HFFc6 (cell line): ENCODE data around the gene FSTL5. TPM values are rescaled to one million over a fixed set of nuclear protein-coding genes. Genes with fewer than 3 reads are reported as not detected.

ENCODE experiments used
- DNase-seq: peaks from one replicate; pipeline ENCODE4 v3.0.0-alpha.2; 2018
- H3K27ac Mint-ChIP-seq: 2 replicates; pipeline ENCODE4 v1.8.0; 2020; ENCODE audit warnings: mild to moderate bottlenecking, mixed read lengths
- H3K27me3 Mint-ChIP-seq: 2 replicates; pipeline ENCODE4 v1.8.0; 2021; ENCODE audit warnings: mild to moderate bottlenecking, moderate library complexity, mixed read lengths; ENCODE audit not compliant: insufficient read depth
- H3K36me3 Mint-ChIP-seq: 2 replicates; pipeline ENCODE4 v1.8.0; 2021; ENCODE audit warnings: low read depth, mixed read lengths
- H3K4me1 Mint-ChIP-seq: 2 replicates; pipeline ENCODE4 v1.8.0; 2020; ENCODE audit warnings: low read depth, mixed read lengths
- H3K4me3 Mint-ChIP-seq: 2 replicates; pipeline ENCODE4 v1.8.0; 2020; ENCODE audit warnings: mild to moderate bottlenecking, moderate library complexity, mixed read lengths
- H3K9me3 Mint-ChIP-seq: 2 replicates; pipeline ENCODE4 v1.8.0; 2020; ENCODE audit warnings: mild to moderate bottlenecking, mixed read lengths
- CTCF ChIP-seq: fragments of 200-600 bp; sonication (generic); IDR thresholded peaks from 2 replicates; pipeline ENCODE4 v1.5.0; 2021; ENCODE audit warnings: antibody characterized with exemption, mild to moderate bottlenecking
- total RNA-seq, 6 experiments: library from RNA; stranded (reverse); fragmentation: NEBNext Ultra II Directional; extraction: Animal tissue kit (Norgen Biotek cat#: 25700); gene quantifications; 2 replicates in 1 of 6; 3 replicates in 5 of 6; pipeline ENCODE4 v1.2.3, GENCODE V29; 2021

Gene FSTL5
- total RNA-seq, 6 experiments from 2014 or later, result not detected

DNA sequence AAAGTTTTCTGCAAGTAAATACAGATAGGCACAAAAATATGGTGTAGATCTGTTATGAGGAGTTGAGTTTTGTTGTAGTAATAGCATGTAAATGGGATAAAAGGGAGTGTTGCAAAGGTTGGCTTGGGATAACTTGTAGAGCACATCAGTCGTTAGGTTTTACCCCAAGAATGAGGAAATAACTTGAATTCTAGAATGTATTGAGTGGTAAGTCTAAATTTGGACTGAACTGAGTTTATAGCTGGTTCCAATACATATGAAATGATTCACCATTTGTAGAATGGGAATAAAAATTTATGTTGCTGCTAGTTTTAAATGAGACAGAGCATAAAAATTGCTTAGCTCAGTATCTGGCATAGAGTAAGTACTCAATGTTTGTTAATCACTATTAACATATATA is 719.2 kb downstream of the FSTL5 start:
- H3K4me1 Mint-ChIP-seq, result no peaks in the 10 kb centered on the region
- H3K9me3 Mint-ChIP-seq, result peaks cover 29% of the 10 kb centered on the region
- no peak for DNase-seq
- no peaks in the 10 kb centered on the region for H3K27me3 Mint-ChIP-seq
- TF ChIP-seq CTCF, result no peak
- no peaks in the 10 kb centered on the region for H3K36me3 Mint-ChIP-seq
- H3K27ac Mint-ChIP-seq, result no peak overlapping the region
- H3K4me3 Mint-ChIP-seq, result no peak overlapping the region

GRCh38 chr4:161442921-161443320 is 720.9 kb downstream of the FSTL5 start:
- no peak for TF ChIP-seq CTCF
- DNase-seq, result no peak
- no peak overlapping the region for H3K27ac Mint-ChIP-seq
- no peaks in the 10 kb centered on the region for H3K4me1 Mint-ChIP-seq
- no peak overlapping the region for H3K4me3 Mint-ChIP-seq
- H3K27me3 Mint-ChIP-seq, result no peaks in the 10 kb centered on the region
- H3K36me3 Mint-ChIP-seq, result no peaks in the 10 kb centered on the region
- H3K9me3 Mint-ChIP-seq, result peaks cover 31% of the 10 kb centered on the region

DNA sequence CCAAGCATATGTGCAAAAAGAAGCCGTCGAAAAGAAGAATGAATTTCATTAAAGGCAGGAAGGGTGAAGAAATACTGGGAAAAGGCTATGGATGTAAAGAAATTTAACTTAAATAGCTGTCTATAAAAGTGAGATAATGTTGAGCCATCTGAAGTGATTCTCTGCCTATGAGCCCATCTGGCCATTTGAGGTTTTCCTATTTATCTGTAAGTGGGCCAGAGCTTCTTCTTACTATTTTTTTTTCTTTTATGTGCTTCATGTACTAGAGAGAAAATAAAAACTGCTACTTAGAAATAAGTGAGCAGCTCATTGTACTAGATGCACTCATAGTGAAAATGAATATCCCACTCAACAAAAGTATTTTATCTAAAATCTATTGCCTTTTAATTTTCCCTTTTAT is 725.7 kb downstream of the FSTL5 start:
- H3K27me3 Mint-ChIP-seq, result no peaks in the 10 kb centered on the region
- no peak for DNase-seq
- no peaks in the 10 kb centered on the region; the same call in 1 of the 2 replicates for H3K36me3 Mint-ChIP-seq
- H3K4me1 Mint-ChIP-seq, result no peaks in the 10 kb centered on the region
- H3K9me3 Mint-ChIP-seq, result peaks cover 37% of the 10 kb centered on the region
- H3K4me3 Mint-ChIP-seq, result no peak overlapping the region
- no peak overlapping the region for H3K27ac Mint-ChIP-seq
- TF ChIP-seq CTCF, result no peak

DNA sequence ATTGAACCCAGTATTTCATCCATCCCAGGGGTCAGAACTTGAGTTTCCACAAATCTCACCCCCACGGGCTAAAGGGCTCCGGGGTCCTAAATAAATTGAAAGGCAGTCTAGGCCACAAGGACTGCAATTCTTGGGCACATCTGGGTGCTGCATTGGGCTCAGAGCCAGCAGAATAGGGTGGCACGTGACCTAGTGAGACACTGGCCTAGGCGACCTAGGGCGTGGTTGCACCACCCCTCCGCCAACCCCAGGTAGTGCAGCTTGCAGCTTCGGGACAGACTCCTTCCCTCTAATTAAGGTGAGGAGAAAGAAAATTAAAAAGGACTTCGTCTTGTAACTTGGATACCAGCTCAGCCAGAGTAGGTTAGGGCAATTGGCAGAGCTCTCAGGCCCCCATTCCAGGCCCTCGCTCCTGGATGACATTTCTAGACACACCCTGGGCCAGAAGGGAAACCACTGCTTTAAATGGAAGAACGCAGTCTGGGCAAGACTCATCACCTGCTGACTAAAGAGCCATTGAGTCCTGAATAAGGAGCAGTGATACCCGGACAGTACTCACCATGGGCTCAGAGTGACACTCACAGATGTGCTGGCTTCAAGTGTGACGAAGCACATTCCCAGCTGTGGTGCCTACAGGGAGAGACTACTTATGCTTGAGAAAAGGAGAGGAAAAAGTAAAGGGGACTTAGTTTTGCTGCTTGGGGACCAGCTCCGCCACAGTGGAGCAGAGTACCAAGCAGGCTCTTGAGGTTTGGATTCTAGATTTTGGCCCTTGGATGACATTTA is 735.4 kb downstream of the FSTL5 start:
- Mint-ChIP-seq H3K36me3 (no peaks in the 10 kb centered on the region; the same call in 1 of the 2 replicates), H3K9me3 (peaks cover 47% of the 10 kb centered on the region), H3K4me3 (no peak overlapping the region), H3K27me3 (peaks cover 1% of the 10 kb centered on the region; the same call in 1 of the 2 replicates), H3K4me1 (no peaks in the 10 kb centered on the region), H3K27ac (no peak overlapping the region)
- no peak for TF ChIP-seq CTCF
- DNase-seq, result no peak

DNA sequence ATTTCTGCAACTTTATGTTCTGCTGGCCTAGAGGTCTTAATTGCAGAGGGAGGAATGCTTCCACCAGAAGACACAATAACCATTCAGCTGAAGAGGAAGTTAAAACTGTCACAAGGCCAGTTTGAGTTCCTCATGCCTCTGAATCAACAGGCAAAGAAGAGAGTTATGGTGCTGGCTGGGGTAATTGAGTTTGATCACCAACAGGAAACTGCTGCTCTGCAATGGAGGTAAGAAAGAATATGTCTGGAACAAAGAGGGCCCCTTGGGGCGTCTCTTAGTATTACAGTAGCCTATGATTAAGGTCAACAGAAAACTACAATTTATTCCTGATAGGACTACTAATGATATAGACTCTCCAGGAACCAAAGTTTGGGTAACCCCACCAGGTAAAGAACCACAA is 744.0 kb downstream of the FSTL5 start:
- TF ChIP-seq CTCF, result no peak
- Mint-ChIP-seq H3K4me1 (no peaks in the 10 kb centered on the region), H3K27ac (no peak overlapping the region), H3K4me3 (no peak overlapping the region), H3K36me3 (no peaks in the 10 kb centered on the region), H3K27me3 (no peaks in the 10 kb centered on the region), H3K9me3 (peaks cover 13% of the 10 kb centered on the region)
- no peak for DNase-seq
